K562 (cell line): Measurements from ENCODE around the gene GET3. TPM values are rescaled to one million over a fixed set of nuclear protein-coding genes. Genes with fewer than 3 reads are reported as not detected.

ENCODE experiments used
- SREBF2 ChIP-seq: sonication (generic); formaldehyde crosslinking; IDR thresholded peaks from 2 replicates; pipeline ENCODE4 v1.4.0; 2020; ENCODE audit warnings: mild to moderate bottlenecking, missing genetic modification reagents
- polyA plus RNA-seq, 8 experiments: library from polyadenylated mRNA; depleted of rRNA in 4 of 8; stranded (reverse) in 5 of 8; unstranded in 3 of 8; fragments of >200 nt; fragmentation: Nextera tagmentation in 2 of 8; fragmentation: Illumina TruSeq in 1 of 8; extraction: Ambion mirVana in 2 of 8; extraction: Trizol in 1 of 8; gene quantifications; 2 replicates each; pipeline versions ENCODE4 v1.2.1 to v1.2.3, GENCODE V29; 2011 to 2014; ENCODE audit warnings: inconsistent platforms in 1 of 8, missing spikeins in 1 of 8
- total RNA-seq, 7 experiments: library from RNA; depleted of rRNA in 6 of 7; stranded (reverse); fragments of >200 nt in 6 of 7; fragmentation: Illumina TruSeq in 2 of 7; extraction: Trizol in 2 of 7; gene quantifications; 2 replicates each; pipeline versions ENCODE4 v1.2.1 to v1.2.3, GENCODE V29; 2011 to 2021; ENCODE audit warnings: low replicate concordance in 1 of 7
- TF ChIP-seq, protein P1 (sequence below), 2 experiments: fragments of 450-650 bp; formaldehyde crosslinking in 1 of 2; IDR thresholded peaks; 2 replicates each; pipeline versions ENCODE4 v1.4.0 to v1.6.1; 2014 to 2020; ENCODE audit warnings: mild to moderate bottlenecking in 2 of 2, borderline replicate concordance in 1 of 2, low read depth in 1 of 2
- TF ChIP-seq, protein P2 (sequence below): fragments of 450-650 bp; IDR thresholded peaks from 2 replicates; pipeline ENCODE4 v1.6.1; 2016; ENCODE audit warnings: mild to moderate bottlenecking, moderate library complexity

Gene GET3
- total and polyA plus RNA-seq, 9 of the 15 experiments (the other 6 are each of a cell fraction or from before 2014, with no cell fraction given) = 8.3 to 83.5 (median 51.8) TPM

DNA sequence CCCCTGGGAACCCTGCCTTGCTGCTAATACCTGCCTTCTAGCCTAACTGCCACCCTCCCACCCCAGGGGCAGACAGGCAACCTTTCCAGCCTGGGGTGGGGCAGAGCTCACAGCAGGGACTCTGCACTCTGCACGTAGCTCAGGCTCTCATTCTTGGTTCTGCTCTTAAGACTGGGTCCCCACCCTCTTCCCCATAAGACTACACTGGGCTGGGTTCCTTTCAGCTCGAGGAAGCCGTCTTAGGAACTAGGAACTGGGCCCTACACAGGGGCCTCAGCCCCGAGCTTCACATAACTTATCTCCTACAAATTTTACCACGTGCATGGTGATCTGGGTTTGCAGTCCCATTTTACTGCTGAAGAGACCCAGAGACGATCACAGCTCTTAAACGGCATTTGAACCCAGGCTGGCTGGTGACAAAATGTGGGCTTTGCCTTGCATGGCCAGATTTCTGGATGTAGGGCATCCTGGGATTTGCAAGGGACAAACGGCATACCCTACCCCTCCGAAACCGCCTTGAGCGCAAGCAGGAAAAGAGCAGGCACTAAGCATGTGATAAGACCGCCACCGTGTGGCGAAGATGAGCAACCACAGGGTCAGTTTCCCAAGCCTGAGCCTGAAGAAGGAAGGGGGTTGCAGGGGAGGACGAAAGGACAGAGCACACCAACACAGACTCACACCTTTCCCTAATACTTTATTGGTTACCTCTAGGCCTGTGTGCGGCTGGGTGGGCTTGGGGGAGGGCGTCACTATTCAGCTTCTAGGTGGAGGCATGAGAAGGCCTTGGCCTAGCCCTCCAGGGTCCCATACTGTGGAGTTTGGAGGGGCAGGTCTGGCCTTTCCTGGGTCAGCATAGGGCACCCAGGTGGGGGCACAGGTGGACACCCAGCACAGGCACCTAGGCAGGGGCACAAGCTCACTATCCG is 59.1 kb downstream of the GET3 start (continued):
- TF ChIP-seq, protein P1, sequence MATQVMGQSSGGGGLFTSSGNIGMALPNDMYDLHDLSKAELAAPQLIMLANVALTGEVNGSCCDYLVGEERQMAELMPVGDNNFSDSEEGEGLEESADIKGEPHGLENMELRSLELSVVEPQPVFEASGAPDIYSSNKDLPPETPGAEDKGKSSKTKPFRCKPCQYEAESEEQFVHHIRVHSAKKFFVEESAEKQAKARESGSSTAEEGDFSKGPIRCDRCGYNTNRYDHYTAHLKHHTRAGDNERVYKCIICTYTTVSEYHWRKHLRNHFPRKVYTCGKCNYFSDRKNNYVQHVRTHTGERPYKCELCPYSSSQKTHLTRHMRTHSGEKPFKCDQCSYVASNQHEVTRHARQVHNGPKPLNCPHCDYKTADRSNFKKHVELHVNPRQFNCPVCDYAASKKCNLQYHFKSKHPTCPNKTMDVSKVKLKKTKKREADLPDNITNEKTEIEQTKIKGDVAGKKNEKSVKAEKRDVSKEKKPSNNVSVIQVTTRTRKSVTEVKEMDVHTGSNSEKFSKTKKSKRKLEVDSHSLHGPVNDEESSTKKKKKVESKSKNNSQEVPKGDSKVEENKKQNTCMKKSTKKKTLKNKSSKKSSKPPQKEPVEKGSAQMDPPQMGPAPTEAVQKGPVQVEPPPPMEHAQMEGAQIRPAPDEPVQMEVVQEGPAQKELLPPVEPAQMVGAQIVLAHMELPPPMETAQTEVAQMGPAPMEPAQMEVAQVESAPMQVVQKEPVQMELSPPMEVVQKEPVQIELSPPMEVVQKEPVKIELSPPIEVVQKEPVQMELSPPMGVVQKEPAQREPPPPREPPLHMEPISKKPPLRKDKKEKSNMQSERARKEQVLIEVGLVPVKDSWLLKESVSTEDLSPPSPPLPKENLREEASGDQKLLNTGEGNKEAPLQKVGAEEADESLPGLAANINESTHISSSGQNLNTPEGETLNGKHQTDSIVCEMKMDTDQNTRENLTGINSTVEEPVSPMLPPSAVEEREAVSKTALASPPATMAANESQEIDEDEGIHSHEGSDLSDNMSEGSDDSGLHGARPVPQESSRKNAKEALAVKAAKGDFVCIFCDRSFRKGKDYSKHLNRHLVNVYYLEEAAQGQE (IDR thresholded peaks at IDR 0.05; ENCODE audit: borderline replicate concordance) = peak; percentile 93
- TF ChIP-seq, protein P1 (CRISPR knock-in tag; IDR thresholded peaks at IDR 0.05; ENCODE audit: low read depth) = peak; percentile 42; the same call in 1 of the 2 replicates
- no peak for TF ChIP-seq SREBF2 (CRISPR knock-in tag)
- TF ChIP-seq, protein P2, sequence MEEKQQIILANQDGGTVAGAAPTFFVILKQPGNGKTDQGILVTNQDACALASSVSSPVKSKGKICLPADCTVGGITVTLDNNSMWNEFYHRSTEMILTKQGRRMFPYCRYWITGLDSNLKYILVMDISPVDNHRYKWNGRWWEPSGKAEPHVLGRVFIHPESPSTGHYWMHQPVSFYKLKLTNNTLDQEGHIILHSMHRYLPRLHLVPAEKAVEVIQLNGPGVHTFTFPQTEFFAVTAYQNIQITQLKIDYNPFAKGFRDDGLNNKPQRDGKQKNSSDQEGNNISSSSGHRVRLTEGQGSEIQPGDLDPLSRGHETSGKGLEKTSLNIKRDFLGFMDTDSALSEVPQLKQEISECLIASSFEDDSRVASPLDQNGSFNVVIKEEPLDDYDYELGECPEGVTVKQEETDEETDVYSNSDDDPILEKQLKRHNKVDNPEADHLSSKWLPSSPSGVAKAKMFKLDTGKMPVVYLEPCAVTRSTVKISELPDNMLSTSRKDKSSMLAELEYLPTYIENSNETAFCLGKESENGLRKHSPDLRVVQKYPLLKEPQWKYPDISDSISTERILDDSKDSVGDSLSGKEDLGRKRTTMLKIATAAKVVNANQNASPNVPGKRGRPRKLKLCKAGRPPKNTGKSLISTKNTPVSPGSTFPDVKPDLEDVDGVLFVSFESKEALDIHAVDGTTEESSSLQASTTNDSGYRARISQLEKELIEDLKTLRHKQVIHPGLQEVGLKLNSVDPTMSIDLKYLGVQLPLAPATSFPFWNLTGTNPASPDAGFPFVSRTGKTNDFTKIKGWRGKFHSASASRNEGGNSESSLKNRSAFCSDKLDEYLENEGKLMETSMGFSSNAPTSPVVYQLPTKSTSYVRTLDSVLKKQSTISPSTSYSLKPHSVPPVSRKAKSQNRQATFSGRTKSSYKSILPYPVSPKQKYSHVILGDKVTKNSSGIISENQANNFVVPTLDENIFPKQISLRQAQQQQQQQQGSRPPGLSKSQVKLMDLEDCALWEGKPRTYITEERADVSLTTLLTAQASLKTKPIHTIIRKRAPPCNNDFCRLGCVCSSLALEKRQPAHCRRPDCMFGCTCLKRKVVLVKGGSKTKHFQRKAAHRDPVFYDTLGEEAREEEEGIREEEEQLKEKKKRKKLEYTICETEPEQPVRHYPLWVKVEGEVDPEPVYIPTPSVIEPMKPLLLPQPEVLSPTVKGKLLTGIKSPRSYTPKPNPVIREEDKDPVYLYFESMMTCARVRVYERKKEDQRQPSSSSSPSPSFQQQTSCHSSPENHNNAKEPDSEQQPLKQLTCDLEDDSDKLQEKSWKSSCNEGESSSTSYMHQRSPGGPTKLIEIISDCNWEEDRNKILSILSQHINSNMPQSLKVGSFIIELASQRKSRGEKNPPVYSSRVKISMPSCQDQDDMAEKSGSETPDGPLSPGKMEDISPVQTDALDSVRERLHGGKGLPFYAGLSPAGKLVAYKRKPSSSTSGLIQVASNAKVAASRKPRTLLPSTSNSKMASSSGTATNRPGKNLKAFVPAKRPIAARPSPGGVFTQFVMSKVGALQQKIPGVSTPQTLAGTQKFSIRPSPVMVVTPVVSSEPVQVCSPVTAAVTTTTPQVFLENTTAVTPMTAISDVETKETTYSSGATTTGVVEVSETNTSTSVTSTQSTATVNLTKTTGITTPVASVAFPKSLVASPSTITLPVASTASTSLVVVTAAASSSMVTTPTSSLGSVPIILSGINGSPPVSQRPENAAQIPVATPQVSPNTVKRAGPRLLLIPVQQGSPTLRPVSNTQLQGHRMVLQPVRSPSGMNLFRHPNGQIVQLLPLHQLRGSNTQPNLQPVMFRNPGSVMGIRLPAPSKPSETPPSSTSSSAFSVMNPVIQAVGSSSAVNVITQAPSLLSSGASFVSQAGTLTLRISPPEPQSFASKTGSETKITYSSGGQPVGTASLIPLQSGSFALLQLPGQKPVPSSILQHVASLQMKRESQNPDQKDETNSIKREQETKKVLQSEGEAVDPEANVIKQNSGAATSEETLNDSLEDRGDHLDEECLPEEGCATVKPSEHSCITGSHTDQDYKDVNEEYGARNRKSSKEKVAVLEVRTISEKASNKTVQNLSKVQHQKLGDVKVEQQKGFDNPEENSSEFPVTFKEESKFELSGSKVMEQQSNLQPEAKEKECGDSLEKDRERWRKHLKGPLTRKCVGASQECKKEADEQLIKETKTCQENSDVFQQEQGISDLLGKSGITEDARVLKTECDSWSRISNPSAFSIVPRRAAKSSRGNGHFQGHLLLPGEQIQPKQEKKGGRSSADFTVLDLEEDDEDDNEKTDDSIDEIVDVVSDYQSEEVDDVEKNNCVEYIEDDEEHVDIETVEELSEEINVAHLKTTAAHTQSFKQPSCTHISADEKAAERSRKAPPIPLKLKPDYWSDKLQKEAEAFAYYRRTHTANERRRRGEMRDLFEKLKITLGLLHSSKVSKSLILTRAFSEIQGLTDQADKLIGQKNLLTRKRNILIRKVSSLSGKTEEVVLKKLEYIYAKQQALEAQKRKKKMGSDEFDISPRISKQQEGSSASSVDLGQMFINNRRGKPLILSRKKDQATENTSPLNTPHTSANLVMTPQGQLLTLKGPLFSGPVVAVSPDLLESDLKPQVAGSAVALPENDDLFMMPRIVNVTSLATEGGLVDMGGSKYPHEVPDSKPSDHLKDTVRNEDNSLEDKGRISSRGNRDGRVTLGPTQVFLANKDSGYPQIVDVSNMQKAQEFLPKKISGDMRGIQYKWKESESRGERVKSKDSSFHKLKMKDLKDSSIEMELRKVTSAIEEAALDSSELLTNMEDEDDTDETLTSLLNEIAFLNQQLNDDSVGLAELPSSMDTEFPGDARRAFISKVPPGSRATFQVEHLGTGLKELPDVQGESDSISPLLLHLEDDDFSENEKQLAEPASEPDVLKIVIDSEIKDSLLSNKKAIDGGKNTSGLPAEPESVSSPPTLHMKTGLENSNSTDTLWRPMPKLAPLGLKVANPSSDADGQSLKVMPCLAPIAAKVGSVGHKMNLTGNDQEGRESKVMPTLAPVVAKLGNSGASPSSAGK = peak; percentile 83
